Left ventricle myocardium inferior (tissue), 1 donor: ENCODE data around the gene COX18. TPM values are rescaled to one million over a fixed set of nuclear protein-coding genes. Genes with fewer than 3 reads are reported as not detected.

Experiments
- DNase-seq: peaks from one replicate; pipeline ENCODE4 v3.0.0-alpha.2; 2020
- H3K27ac ChIP-seq: fragments of 200-600 bp; replicated peaks from 2 replicates; pipeline ENCODE4 v1.8.0; 2021
- H3K27me3 ChIP-seq: fragments of 200-600 bp; 2 replicates; pipeline ENCODE4 v1.8.0; 2021; ENCODE audit warnings: low read depth
- H3K36me3 ChIP-seq: fragments of 200-600 bp; 2 replicates; pipeline ENCODE4 v1.8.0; 2021
- H3K4me1 ChIP-seq: fragments of 200-600 bp; 2 replicates; pipeline ENCODE4 v1.8.0; 2021
- H3K4me3 ChIP-seq: fragments of 200-600 bp; 2 replicates; pipeline ENCODE4 v1.8.0; 2021; ENCODE audit warnings: mild to moderate bottlenecking, moderate library complexity
- H3K9me3 ChIP-seq: fragments of 200-600 bp; replicated peaks from 2 replicates; pipeline ENCODE4 v1.8.0; 2021
- intact Hi-C: fragments of 100-400 bp; cut with micrococcal nuclease; formaldehyde crosslinking; loops from one replicate; pipeline ENCODE4 v1.11.0; 2022
- total RNA-seq: library from RNA; stranded (reverse); fragmentation: NEBNext Ultra II Directional; extraction: Animal tissue kit (Norgen Biotek cat#: 25700); gene quantifications from one replicate; pipeline ENCODE4 v1.2.1, GENCODE V29; 2021
- TF ChIP-seq, protein P1 (sequence below): fragments of 200-600 bp; IDR thresholded peaks from 2 replicates; pipeline ENCODE4 v1.8.0; 2021; ENCODE audit warnings: antibody characterized with exemption, mild to moderate bottlenecking, borderline replicate concordance
- donor health status: DM: no; HTN: yes; CAD: no; lungs with severe emphysema.

COX18 gene
- total RNA-seq, 1 donor from 2014 or later: 17.0 TPM

DNA sequence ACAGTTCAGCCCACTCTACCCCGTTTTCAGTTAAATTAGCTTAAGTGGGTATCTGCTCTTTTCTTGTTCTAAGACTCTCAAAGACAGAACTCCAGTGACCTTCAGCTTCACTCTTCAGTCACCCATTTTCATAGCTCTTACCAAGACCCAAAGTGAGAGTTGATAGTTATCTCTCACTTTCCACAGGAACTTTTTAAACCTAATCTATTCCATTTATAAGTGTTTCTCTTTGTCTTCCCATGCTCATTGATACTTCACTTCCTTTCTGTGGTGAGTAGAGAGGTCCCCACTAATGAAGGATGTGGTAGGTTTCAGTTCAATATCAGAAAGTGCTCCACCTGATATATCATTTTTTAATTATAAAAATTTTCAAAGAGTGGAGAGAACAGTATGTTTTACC is 33.4 kb downstream of the COX18 start:
- TF ChIP-seq, protein P1, sequence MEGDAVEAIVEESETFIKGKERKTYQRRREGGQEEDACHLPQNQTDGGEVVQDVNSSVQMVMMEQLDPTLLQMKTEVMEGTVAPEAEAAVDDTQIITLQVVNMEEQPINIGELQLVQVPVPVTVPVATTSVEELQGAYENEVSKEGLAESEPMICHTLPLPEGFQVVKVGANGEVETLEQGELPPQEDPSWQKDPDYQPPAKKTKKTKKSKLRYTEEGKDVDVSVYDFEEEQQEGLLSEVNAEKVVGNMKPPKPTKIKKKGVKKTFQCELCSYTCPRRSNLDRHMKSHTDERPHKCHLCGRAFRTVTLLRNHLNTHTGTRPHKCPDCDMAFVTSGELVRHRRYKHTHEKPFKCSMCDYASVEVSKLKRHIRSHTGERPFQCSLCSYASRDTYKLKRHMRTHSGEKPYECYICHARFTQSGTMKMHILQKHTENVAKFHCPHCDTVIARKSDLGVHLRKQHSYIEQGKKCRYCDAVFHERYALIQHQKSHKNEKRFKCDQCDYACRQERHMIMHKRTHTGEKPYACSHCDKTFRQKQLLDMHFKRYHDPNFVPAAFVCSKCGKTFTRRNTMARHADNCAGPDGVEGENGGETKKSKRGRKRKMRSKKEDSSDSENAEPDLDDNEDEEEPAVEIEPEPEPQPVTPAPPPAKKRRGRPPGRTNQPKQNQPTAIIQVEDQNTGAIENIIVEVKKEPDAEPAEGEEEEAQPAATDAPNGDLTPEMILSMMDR: no peak
- intact Hi-C loops: no loop called here
- H3K9me3 ChIP-seq: peaks cover 38% of the 10 kb centered on the region
- H3K4me1 ChIP-seq: no peaks in the 10 kb centered on the region
- no peaks in the 10 kb centered on the region for H3K27me3 ChIP-seq
- H3K4me3 ChIP-seq: no peak overlapping the region
- H3K27ac ChIP-seq: no peak overlapping the region
- no peak for DNase-seq
- H3K36me3 ChIP-seq: no peaks in the 10 kb centered on the region

DNA sequence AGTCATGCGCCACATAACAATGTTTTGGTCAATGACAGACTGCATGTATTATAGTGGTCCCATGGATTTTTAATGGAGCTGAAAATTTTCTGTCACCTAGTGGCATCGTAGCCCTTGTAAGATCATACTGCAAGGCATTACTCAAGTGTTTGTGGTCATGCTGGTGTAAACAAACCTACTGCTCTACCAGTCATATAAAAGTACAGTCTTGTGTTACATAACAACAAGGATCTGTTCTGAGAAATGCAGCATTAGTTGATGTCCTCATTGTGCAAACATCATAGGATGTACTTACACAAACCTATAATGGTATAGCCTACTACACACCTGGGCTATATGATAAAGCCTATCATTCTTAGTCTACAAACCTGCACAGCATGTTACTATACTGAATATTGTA is 34.6 kb downstream of the COX18 start:
- intact Hi-C loops: no loop called here

DNA sequence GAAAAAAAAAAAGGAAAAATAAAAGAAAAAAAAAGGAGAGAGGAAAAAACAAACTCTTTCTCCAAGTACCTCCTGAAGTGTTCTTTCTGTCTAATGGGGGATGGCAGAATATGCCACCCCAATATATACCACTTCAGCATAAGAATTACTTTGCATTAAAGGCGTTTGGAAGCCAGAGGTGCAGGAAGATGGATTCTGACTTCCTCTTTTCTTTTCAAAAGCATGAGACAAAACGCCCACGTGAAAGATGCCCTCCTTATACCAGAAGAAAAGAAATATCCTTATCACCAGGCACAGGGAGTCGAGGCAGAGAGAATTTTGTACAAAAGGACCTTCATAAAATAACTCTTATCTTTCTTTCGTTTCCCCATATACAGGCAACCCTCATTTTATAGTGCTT is 40.9 kb downstream of the COX18 start:
- intact Hi-C loops: no loop called here

More for the DNA sequence above, 34.6 kb downstream of the COX18 start:
- no peaks in the 10 kb centered on the region for H3K27me3 ChIP-seq
- no peak overlapping the region for H3K27ac ChIP-seq
- no peak overlapping the region for H3K4me3 ChIP-seq
- H3K36me3 ChIP-seq: no peaks in the 10 kb centered on the region
- H3K9me3 ChIP-seq: peaks cover 38% of the 10 kb centered on the region
- H3K4me1 ChIP-seq: no peaks in the 10 kb centered on the region
- DNase-seq: no peak
- TF ChIP-seq, protein P1: no peak

DNA sequence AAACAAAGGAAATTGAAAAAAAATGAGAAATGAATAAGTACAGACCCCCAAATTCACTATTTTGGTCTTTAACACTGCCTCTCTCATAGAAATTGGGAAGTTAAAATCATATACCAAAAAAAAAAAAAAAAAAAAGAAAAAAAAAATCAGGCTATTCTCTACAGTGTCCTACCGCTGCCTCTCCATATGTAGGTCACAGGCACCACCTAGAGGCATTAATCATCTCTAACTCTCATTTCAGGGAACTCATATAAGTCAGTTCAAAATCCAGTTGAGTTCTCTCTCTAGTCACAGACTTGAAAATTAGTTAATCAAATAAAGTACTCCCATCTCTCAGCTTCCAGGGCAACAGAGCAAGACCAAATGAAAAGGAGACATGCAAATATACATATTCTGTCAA is 47.9 kb downstream of the COX18 start:
- H3K27me3 ChIP-seq: no peaks in the 10 kb centered on the region
- intact Hi-C loops: no loop called here
- no peak for DNase-seq

More for the DNA sequence above, 40.9 kb downstream of the COX18 start:
- Histone ChIP-seq H3K4me3 (no peak overlapping the region), H3K9me3 (peaks cover 13% of the 10 kb centered on the region), H3K27me3 (no peaks in the 10 kb centered on the region), H3K27ac (no peak overlapping the region), H3K36me3 (no peaks in the 10 kb centered on the region), H3K4me1 (no peaks in the 10 kb centered on the region)
- TF ChIP-seq, protein P1: no peak
- DNase-seq: no peak

DNA sequence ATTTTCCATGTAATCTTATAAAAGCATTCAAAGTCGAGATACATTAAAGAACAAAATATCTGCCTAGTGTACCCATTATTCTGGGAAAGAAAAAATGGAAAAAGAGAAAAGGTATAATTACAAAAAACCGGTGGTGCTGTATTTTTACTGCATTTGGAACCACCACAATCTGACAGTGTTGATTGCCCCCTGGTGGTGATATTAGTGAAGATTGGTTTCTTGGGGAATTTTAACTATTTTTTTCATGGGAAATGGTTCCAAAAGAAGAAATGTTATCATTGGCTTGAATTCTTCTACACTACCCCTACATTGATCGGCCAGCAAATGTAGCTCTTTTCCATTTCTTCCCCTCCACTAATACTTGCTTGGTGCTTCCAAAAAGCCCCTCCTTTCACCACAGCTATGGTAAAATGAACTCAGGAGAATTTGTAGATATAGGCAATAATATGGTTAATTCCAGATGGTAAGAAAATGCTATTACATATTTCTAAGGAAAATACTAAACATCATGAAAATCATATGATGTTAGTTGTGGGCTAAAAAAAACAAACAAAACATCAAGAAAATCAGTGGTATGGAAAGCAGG is 50.0 kb downstream of the COX18 start:
- TF ChIP-seq, protein P1: peak; percentile 75
- intact Hi-C loops: loop anchor here (5.0 to 10.0 kb wide), 2 partner anchors 317 to 515 kb away; no protein-coding TSS in a partner anchor
- DNase-seq: no peak
- no peaks in the 10 kb centered on the region for H3K4me1 ChIP-seq
- no peaks in the 10 kb centered on the region for H3K9me3 ChIP-seq
- no peak overlapping the region for H3K4me3 ChIP-seq
- H3K36me3 ChIP-seq: no peaks in the 10 kb centered on the region
- H3K27ac ChIP-seq: no peak overlapping the region
- H3K27me3 ChIP-seq: no peaks in the 10 kb centered on the region

More for the DNA sequence above, 47.9 kb downstream of the COX18 start:
- Histone ChIP-seq H3K9me3 (no peaks in the 10 kb centered on the region), H3K4me1 (no peaks in the 10 kb centered on the region), H3K27ac (no peak overlapping the region), H3K36me3 (no peaks in the 10 kb centered on the region), H3K4me3 (no peak overlapping the region)
- TF ChIP-seq, protein P1: peak; percentile 29
